ENCODE results near the gene LEP.
"Not testable (repeated sequence)": the region's sequence is repeated elsewhere in the genome, so short reads cannot be mapped to it uniquely, and the experiment has no call there.

Gene LEP

DNA sequence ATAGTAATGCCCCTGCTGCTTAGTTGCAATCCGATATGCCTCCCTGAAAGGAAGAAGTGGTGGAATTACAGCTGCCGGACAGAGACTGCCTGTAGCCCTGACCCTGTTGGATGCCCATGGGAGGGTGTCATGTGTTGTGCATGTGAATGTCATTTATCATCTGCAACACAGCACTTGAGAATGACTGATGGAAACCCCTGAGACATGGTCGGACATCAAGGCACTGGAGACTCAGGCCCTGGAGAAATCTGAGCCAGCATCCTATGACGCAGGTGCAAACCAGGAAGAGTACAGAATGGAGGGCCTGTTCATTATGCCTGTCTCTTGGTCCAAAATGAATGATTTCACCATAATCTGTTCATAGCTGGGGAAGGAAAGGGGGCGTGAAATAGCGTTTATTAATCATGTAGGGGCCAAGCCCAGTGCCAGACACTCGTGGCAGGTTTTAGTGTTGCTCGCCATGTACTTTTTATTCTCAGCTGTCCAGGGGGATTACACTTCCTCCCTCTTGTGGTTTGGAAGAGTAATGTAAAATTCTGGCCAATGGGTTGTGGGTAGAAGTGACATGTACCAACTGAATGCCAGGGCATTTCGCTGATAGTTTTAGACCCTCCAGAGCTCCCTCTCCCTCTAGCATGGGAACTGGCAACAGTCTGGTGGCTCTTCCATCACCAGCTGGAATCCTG lies 23.0 kb upstream of the LEP start:
- Mint-ChIP-seq H3K36me3 (ENCODE audit: insufficient read depth) (no peaks in the 10 kb centered on the region), H3K27me3 (peaks cover 24 to 34% of the 10 kb centered on the region in 2 donors), H3K27ac (no peak overlapping the region), H3K9me3 (no peaks in the 10 kb centered on the region), H3K4me3 (no peak overlapping the region), H3K4me1 (ENCODE audit: low read depth in 2 of 2) (peaks cover 5 to 9% of the 10 kb centered on the region in 2 donors)
- no peak for ATAC-seq (replicated peaks)
- DNase-seq: no peak

GRCh38 chr7:128219636-128220035 lies 21.4 kb upstream of the LEP start:
- H3K4me3 Mint-ChIP-seq: no peak overlapping the region
- H3K27me3 Mint-ChIP-seq: peaks cover 17 to 28% of the 10 kb centered on the region in 2 donors
- no peak for DNase-seq
- no peaks in the 10 kb centered on the region for H3K9me3 Mint-ChIP-seq
- peak overlapping the region in 1 of 2 donors; percentile 38 for H3K27ac Mint-ChIP-seq
- H3K36me3 Mint-ChIP-seq (ENCODE audit: insufficient read depth): no peaks in the 10 kb centered on the region
- H3K4me1 Mint-ChIP-seq (ENCODE audit: low read depth in 2 of 2): peaks cover 9% of the 10 kb centered on the region in 2 donors
- no peak for ATAC-seq (replicated peaks)

GRCh38 chr7:128221929-128222403 lies 19.1 kb upstream of the LEP start:
- DNase-seq (no peak), ATAC-seq (replicated peaks) (no peak)
- no peak overlapping the region for H3K4me3 Mint-ChIP-seq
- peak overlapping the region in 1 of 2 donors; percentile 4 for H3K27ac Mint-ChIP-seq
- H3K4me1 Mint-ChIP-seq (ENCODE audit: low read depth in 2 of 2): peaks cover 9% of the 10 kb centered on the region in 2 donors
- H3K9me3 Mint-ChIP-seq: no peaks in the 10 kb centered on the region
- peaks cover 17 to 51% of the 10 kb centered on the region in 2 donors for H3K27me3 Mint-ChIP-seq
- no peaks in the 10 kb centered on the region for H3K36me3 Mint-ChIP-seq (ENCODE audit: insufficient read depth)

DNA sequence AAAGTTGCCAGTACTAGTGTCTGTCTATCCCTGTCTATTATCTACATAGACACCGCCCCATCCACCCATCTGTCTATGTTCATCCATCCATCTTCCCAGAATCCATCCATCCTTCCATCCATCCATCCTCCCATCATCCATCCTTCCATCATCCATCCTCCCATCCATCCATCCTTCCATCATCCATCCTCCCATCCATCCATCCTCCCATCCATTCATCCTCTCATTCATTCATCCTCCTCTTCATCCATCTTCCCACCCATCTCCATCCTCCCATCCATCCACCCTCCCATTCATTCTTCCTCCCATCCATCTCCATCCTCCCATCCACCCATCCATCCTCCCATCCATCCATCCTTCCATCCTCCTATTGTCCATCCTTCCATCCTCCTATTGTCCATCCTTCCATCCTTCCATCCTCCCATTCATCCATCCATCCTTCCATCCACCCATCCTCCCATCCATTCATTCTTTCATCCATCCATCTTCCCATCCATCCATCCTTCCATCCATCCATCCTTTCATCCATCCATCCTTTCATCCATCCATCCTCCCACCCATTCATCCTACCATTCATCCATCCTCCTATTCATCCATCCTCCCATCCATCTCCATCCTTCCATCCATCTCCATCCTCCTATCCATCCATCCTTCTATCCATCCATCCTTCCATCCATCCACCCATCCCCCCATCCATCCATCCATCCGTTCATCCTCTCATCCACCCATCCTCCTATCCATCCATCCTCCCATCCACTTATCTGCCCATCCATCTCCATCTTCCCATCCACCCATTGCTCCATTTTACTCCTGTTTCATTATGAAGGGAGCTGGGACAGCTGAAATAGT lies 14.7 kb upstream of the LEP start:
- Mint-ChIP-seq H3K4me3 (no peak overlapping the region), H3K4me1 (ENCODE audit: low read depth in 2 of 2) (peaks cover 6 to 9% of the 10 kb centered on the region in 2 donors), H3K27ac (peak overlapping the region in 1 of 2 donors; percentile 29), H3K36me3 (ENCODE audit: insufficient read depth) (no peaks in the 10 kb centered on the region), H3K9me3 (no peaks in the 10 kb centered on the region), H3K27me3 (peaks cover 12 to 50% of the 10 kb centered on the region in 2 donors)
- DNase-seq (no peak), ATAC-seq (replicated peaks) (no peak)

DNA sequence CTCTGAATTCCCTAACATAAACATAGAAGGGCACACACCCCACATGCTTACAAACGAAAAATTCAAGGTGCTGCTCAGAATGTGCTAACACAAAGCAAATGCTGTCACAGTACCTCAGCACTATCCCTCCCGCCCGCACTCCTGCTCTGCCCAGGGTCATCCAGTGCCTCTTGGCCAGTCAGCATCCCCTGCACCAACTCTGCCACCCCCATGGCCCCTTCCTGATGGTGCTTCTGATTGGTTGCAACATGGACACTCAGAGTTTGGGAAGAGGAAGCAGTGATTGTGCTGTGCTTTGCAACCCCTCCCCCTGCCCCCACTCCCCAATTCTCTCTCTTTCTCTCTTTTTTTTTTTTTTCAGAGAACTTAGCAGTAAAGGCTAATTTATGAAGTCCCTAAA lies 13.8 kb upstream of the LEP start:
- ATAC-seq (replicated peaks) (no peak), DNase-seq (no peak)
- Mint-ChIP-seq H3K27ac (no peak overlapping the region), H3K27me3 (peaks cover 12 to 49% of the 10 kb centered on the region in 2 donors), H3K36me3 (ENCODE audit: insufficient read depth) (no peaks in the 10 kb centered on the region), H3K9me3 (no peaks in the 10 kb centered on the region), H3K4me1 (ENCODE audit: low read depth in 2 of 2) (peaks cover 2 to 9% of the 10 kb centered on the region in 2 donors), H3K4me3 (no peak overlapping the region)

- no peaks in the 10 kb centered on the region for H3K9me3 Mint-ChIP-seq
- no peak overlapping the region for H3K27ac Mint-ChIP-seq
- H3K4me3 Mint-ChIP-seq: no peak overlapping the region
- H3K4me1 Mint-ChIP-seq (ENCODE audit: low read depth in 2 of 2): peaks cover 1 to 3% of the 10 kb centered on the region in 2 donors
- peaks cover 19 to 44% of the 10 kb centered on the region in 2 donors for H3K27me3 Mint-ChIP-seq
- no peaks in the 10 kb centered on the region for H3K36me3 Mint-ChIP-seq (ENCODE audit: insufficient read depth)
- ATAC-seq (replicated peaks) (no peak), DNase-seq (no peak)
Measured at GRCh38 chr7:128231021-128231420, 10.1 kb upstream of the LEP start.

GRCh38 chr7:128231677-128232076 lies 9.4 kb upstream of the LEP start:
- peaks cover 6 to 10% of the 10 kb centered on the region in 2 donors for H3K4me1 Mint-ChIP-seq (ENCODE audit: low read depth in 2 of 2)
- no peaks in the 10 kb centered on the region for H3K36me3 Mint-ChIP-seq (ENCODE audit: insufficient read depth)
- no peak overlapping the region for H3K27ac Mint-ChIP-seq
- no peak for DNase-seq
- peaks cover 19 to 37% of the 10 kb centered on the region in 2 donors for H3K27me3 Mint-ChIP-seq
- ATAC-seq (replicated peaks): no peak
- H3K9me3 Mint-ChIP-seq: no peaks in the 10 kb centered on the region
- H3K4me3 Mint-ChIP-seq: no peak overlapping the region

GRCh38 chr7:128233471-128233870 lies 7.6 kb upstream of the LEP start:
- no peak for ATAC-seq (replicated peaks)
- no peak overlapping the region for H3K27ac Mint-ChIP-seq

DNA sequence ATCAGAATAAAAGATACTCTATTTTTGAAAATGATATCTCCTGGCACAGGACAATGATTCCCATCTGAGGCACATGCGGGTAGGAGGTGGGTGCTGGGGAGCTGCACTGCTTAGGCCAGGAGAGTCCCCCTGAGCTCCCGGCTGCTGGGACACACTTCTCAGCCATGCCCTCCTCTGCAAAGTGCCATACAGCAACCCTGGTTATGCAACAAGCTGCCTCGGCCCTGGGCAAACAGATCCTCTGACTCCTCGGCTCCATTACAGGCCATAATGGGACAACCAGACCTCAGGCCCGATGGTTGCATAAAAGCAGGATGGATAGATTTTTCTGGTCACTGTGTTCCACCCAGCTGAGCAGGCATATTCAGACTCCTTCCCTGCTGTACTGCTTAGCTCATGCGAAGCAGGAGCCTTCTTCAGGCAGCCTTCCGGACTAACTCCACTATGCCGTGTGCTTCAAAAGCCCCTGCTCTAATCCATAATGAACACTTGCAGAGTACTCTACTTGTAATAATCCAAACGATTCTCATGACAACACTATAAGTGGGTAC lies 6.5 kb upstream of the LEP start:
- H3K27me3 Mint-ChIP-seq: peaks cover 17 to 20% of the 10 kb centered on the region in 2 donors
- H3K36me3 Mint-ChIP-seq (ENCODE audit: insufficient read depth): no peaks in the 10 kb centered on the region
- H3K4me1 Mint-ChIP-seq (ENCODE audit: low read depth in 2 of 2): peaks cover 13 to 16% of the 10 kb centered on the region in 2 donors
- ATAC-seq (replicated peaks) (no peak), DNase-seq (no peak)
- peaks cover 0 to 2% of the 10 kb centered on the region in 2 donors for H3K9me3 Mint-ChIP-seq
- H3K27ac Mint-ChIP-seq: no peak overlapping the region
- H3K4me3 Mint-ChIP-seq: no peak overlapping the region

More at GRCh38 chr7:128233471-128233870, 7.6 kb upstream of the LEP start:
- no peak for DNase-seq
- Mint-ChIP-seq H3K4me3 (no peak overlapping the region), H3K27me3 (peaks cover 19 to 23% of the 10 kb centered on the region in 2 donors), H3K4me1 (ENCODE audit: low read depth in 2 of 2) (peaks cover 13 to 16% of the 10 kb centered on the region in 2 donors), H3K36me3 (ENCODE audit: insufficient read depth) (no peaks in the 10 kb centered on the region), H3K9me3 (no peaks in the 10 kb centered on the region)

- H3K27me3 Mint-ChIP-seq: peaks cover 8 to 11% of the 10 kb centered on the region in 2 donors
- DNase-seq: no peak
- peaks cover 13 to 16% of the 10 kb centered on the region in 2 donors for H3K4me1 Mint-ChIP-seq (ENCODE audit: low read depth in 2 of 2)
- H3K9me3 Mint-ChIP-seq: peaks cover 0 to 2% of the 10 kb centered on the region in 2 donors
- H3K36me3 Mint-ChIP-seq (ENCODE audit: insufficient read depth): no peaks in the 10 kb centered on the region
- H3K4me3 Mint-ChIP-seq: no peak overlapping the region
- ATAC-seq (replicated peaks): no peak
- no peak overlapping the region for H3K27ac Mint-ChIP-seq
Measured at GRCh38 chr7:128235471-128235870, 5.6 kb upstream of the LEP start.

GRCh38 chr7:128236924-128237586 lies 4.0 kb upstream of the LEP start:
- H3K9me3 Mint-ChIP-seq: peaks cover 0 to 2% of the 10 kb centered on the region in 2 donors
- DNase-seq (peak; percentile 2 to 31 (median 5)), ATAC-seq (replicated peaks) (peak; percentile 93)
- H3K27me3 Mint-ChIP-seq: peaks cover 11 to 21% of the 10 kb centered on the region in 2 donors
- H3K27ac Mint-ChIP-seq: peak overlapping the region; percentile 41 to 61
- no peaks in the 10 kb centered on the region for H3K36me3 Mint-ChIP-seq (ENCODE audit: insufficient read depth)
- H3K4me1 Mint-ChIP-seq (ENCODE audit: low read depth in 2 of 2): peaks cover 13 to 16% of the 10 kb centered on the region in 2 donors
- H3K4me3 Mint-ChIP-seq: peak overlapping the region in 1 of 2 donors; percentile 11

- DNase-seq; H3K27ac Mint-ChIP-seq; H3K36me3 Mint-ChIP-seq (ENCODE audit: insufficient read depth); H3K4me3 Mint-ChIP-seq; ATAC-seq (replicated peaks); H3K9me3 Mint-ChIP-seq: not testable (repeated sequence)
- Mint-ChIP-seq H3K4me1 (ENCODE audit: low read depth in 2 of 2) (peaks cover 13 to 16% of the 10 kb centered on the region in 2 donors), H3K27me3 (peaks cover 15 to 27% of the 10 kb centered on the region in 2 donors)
Measured at GRCh38 chr7:128239146-128239545, 1.9 kb upstream of the LEP start.

DNA sequence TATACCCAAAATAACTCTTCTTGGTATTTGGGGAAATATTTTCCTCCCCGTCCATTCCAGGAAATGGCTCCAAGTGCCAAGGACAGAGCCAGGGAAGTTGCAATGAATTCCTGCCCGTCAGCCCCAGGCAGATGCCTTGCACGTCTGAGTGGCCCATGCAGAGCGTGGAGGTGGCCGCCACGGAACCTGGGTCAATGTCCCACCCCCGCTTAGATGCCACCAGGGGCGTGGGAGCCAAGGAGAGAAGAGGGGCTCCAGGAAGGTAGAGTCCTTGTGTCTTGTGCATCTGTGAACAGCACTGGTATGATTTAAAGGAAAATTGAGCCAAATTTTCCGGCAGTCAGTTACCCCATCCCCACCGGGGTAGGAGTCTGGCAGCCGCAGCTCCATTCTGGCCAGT lies 1.6 kb downstream of the LEP start:
- Mint-ChIP-seq H3K9me3 (peaks cover 0 to 2% of the 10 kb centered on the region in 2 donors), H3K4me3 (no peak overlapping the region), H3K27ac (no peak overlapping the region), H3K27me3 (peaks cover 15 to 50% of the 10 kb centered on the region in 2 donors), H3K4me1 (ENCODE audit: low read depth in 2 of 2) (no peaks in the 10 kb centered on the region), H3K36me3 (ENCODE audit: insufficient read depth) (peaks cover 4% of the 10 kb centered on the region)
- DNase-seq: no peak
- ATAC-seq (replicated peaks): no peak

Data from effector memory CD8-positive, alpha-beta T cell (primary cell).